HG03457 (cell line): ENCODE measurements around the gene SELENOW.
"Not testable (repeated sequence)": the region's sequence is repeated elsewhere in the genome, so short reads cannot be mapped to it uniquely, and the experiment has no call there.

Experiments
- ATAC-seq: cut with Tn5 transposase; IDR thresholded peaks from one replicate; pipeline ENCODE4 v1.9.1; 2021; ENCODE audit warnings: moderate number of reproducible peaks; ENCODE audit not compliant: unreplicated experiment

SELENOW gene

GRCh38 chr19:47780215-47780551 is 1.7 kb downstream of the SELENOW start:
- ATAC-seq: no peak

GRCh38 chr19:47781590-47782262 is 3.2 kb downstream of the SELENOW start:
- no peak for ATAC-seq

GRCh38 chr19:47786566-47786965 is 8.1 kb downstream of the SELENOW start:
- ATAC-seq: no peak

- ATAC-seq: not testable (repeated sequence)
Observed at GRCh38 chr19:47787307-47787706, 8.8 kb downstream of the SELENOW start.

GRCh38 chr19:47789811-47790210 is 11.3 kb downstream of the SELENOW start:
- not testable (repeated sequence) for ATAC-seq

- ATAC-seq: no peak
Observed at GRCh38 chr19:47790398-47790814, 11.9 kb downstream of the SELENOW start.

- no peak for ATAC-seq
Observed at GRCh38 chr19:47792616-47793015, 14.1 kb downstream of the SELENOW start.

- no peak for ATAC-seq
Observed at GRCh38 chr19:47794526-47794925, 16.0 kb downstream of the SELENOW start.

GRCh38 chr19:47796785-47797184 is 18.3 kb downstream of the SELENOW start:
- no peak for ATAC-seq

GRCh38 chr19:47797996-47798903 is 19.7 kb downstream of the SELENOW start:
- no peak for ATAC-seq

GRCh38 chr19:47798904-47799266 is 20.4 kb downstream of the SELENOW start:
- no peak for ATAC-seq

GRCh38 chr19:47801270-47801669 is 22.8 kb downstream of the SELENOW start:
- no peak for ATAC-seq

GRCh38 chr19:47802521-47803043 is 24.1 kb downstream of the SELENOW start:
- no peak for ATAC-seq

- not testable (repeated sequence) for ATAC-seq
Observed at GRCh38 chr19:47803148-47803547, 24.6 kb downstream of the SELENOW start.

GRCh38 chr19:47803671-47804070 is 25.2 kb downstream of the SELENOW start:
- not testable (repeated sequence) for ATAC-seq

- not testable (repeated sequence) for ATAC-seq
Observed at GRCh38 chr19:47804451-47804850, 25.9 kb downstream of the SELENOW start, which contains the start of gene TPRX1. Gene TPRX1, minus strand, starts transcription at chr19:47804551. Its CDS starts 12 bp downstream, at chr19:47804539.

GRCh38 chr19:47805313-47805712 is 26.8 kb downstream of the SELENOW start:
- ATAC-seq: no peak

- no peak for ATAC-seq
Observed at GRCh38 chr19:47806435-47806834, 27.9 kb downstream of the SELENOW start.

- ATAC-seq: no peak
Observed at GRCh38 chr19:47813304-47813994, 34.9 kb downstream of the SELENOW start.

- no peak for ATAC-seq
Observed at GRCh38 chr19:47813995-47814328, 35.5 kb downstream of the SELENOW start.

GRCh38 chr19:47816270-47816669 is 37.8 kb downstream of the SELENOW start:
- not testable (repeated sequence) for ATAC-seq
